ENCODE results near the gene ITPR2. TPM values are rescaled to one million over a fixed set of nuclear protein-coding genes. Genes with fewer than 3 reads are reported as not detected.
A peak's percentile ranks its signal among the peaks of the same experiment; 100 is the strongest.

The ITPR2 gene
- total and polyA plus RNA-seq, 2 of the 13 experiments (the other 11 are each of a cell fraction or from before 2014, with no cell fraction given) = 31.9 to 81.9 TPM

GRCh38 chr12:26737487-26738030 lies 95.4 kb downstream of the ITPR2 start:
- no peaks in the 10 kb centered on the region for H3K27me3 ChIP-seq (ENCODE audit: control insufficient read depth in 1 of 2, insufficient read depth in 2 of 2, low read length in 2 of 2)
- H3K79me2 ChIP-seq (ENCODE audit: insufficient read depth, low read length) = peaks cover 90% of the 10 kb centered on the region
- peak overlapping the region; percentile 20 to 39 (median 25); a peak in 3 of 6 replicates for H3K4me3 ChIP-seq (replicated peaks in 1 of 3; ENCODE audit: insufficient read depth in 1 of 3, low read depth in 2 of 3, low read length in 3 of 3)
- WGBS (ENCODE audit: low lambda C conversion rate) = 51% methylated on average over 10 of the region's 10 CpGs
- no peak; the same call in 2 of the 3 replicates for ATAC-seq
- H3K36me3 ChIP-seq (replicated peaks in 1 of 2; ENCODE audit: control insufficient read depth in 1 of 2, insufficient read depth in 2 of 2, low read length in 2 of 2) = peaks cover 3 to 15% of the 10 kb centered on the region in 2 experiments; a peak in 4 of 5 replicates
- H3K9me3 ChIP-seq (ENCODE audit: low read length) = peaks cover 8% of the 10 kb centered on the region
- ChIA-PET POLR2A (interaction anchor here (1.0 to 3.6 kb wide), 10 partner anchors 9 to 276 kb away, joined by 3 to 78 read pairs (median 6); partner anchors contain the start of genes ITPR2 and TM7SF3), CTCF (ENCODE audit: low intra/inter-chr PET ratio, low total read pairs) (no interaction called here)
- no peak overlapping the region for H2AFZ ChIP-seq (ENCODE audit: low read length)
- H4K20me1 ChIP-seq (ENCODE audit: insufficient read depth, low read length) = no peaks in the 10 kb centered on the region
- H3K27ac ChIP-seq (ENCODE audit: extremely low read length, insufficient read depth, low read length) = peak overlapping the region; percentile 95
- no peak for DNase-seq (ENCODE audit: low spot score)
- peak overlapping the region; percentile 78 for H3K9ac ChIP-seq (ENCODE audit: insufficient read depth, low read depth, low read length)
- TSS peak; percentile 98 for BruUV-seq (replicated peaks)
- H3K4me2 ChIP-seq (ENCODE audit: low read depth, low read length) = peak overlapping the region; percentile 79
- intact Hi-C loops (cut with micrococcal nuclease; ENCODE audit: unreplicated experiment) (loop anchor here (2.0 to 10.0 kb wide), 2 partner anchors 15 to 97 kb away; partner anchors contain the start of gene ITPR2), in situ Hi-C loops (cut with HindIII; ENCODE audit: extremely low pct_ligation_motif_present, low pct_unique_long_range_greater_than_20kb) (no loop called here)
- H3K4me1 ChIP-seq (ENCODE audit: insufficient read depth, low read length) = peaks cover 93% of the 10 kb centered on the region
- FAIRE-seq = no peak
- no peak for TF ChIP-seq RXRA (CRISPR knock-in tag; IDR thresholded peaks at IDR 0.05)
- no peak for TF ChIP-seq KLF16 (CRISPR knock-in tag; IDR thresholded peaks at IDR 0.05)
- peak; percentile 20; the same call in 1 of the 2 replicates for TF ChIP-seq CREM (IDR thresholded peaks at IDR 0.05)
- no peak for TF ChIP-seq CREM (CRISPR knock-in tag; IDR thresholded peaks at IDR 0.05)
- 0 out of 2 replicates have a peak, but pooled peaks have one; percentile 23 for TF ChIP-seq POLR2AphosphoS5 (IDR thresholded peaks at IDR 0.05; ENCODE audit: low read depth, low read length)
- TF ChIP-seq ZNF17 (CRISPR knock-in tag; IDR thresholded peaks at IDR 0.05) = no peak
- 0 out of 2 replicates have a peak, but pooled peaks have one; percentile 36 for TF ChIP-seq ZNF501 (CRISPR knock-in tag; IDR thresholded peaks at IDR 0.05)
- TF ChIP-seq HNF1A (IDR thresholded peaks at IDR 0.05; ENCODE audit: low read depth) = no peak
- no peak for TF ChIP-seq HNF1A (CRISPR knock-in tag; IDR thresholded peaks at IDR 0.05; ENCODE audit: borderline replicate concordance)
- TF ChIP-seq ZC3H13 (CRISPR knock-in tag; IDR thresholded peaks at IDR 0.05) = 0 out of 2 replicates have a peak, but pooled peaks have one; percentile 1
- TF ChIP-seq JDP2 (CRISPR knock-in tag; IDR thresholded peaks at IDR 0.05; ENCODE audit: borderline replicate concordance) = no peak
- peak; percentile 62 for TF ChIP-seq AGO2 (optimal IDR thresholded peaks at IDR 0.05; ENCODE audit: low read depth, low read length)
- TF ChIP-seq CBX1 (IDR thresholded peaks at IDR 0.05; ENCODE audit: low read depth) = no peak
- no peak for TF ChIP-seq ZNF558 (CRISPR knock-in tag; IDR thresholded peaks at IDR 0.05; ENCODE audit: borderline replicate concordance)
- no peak for TF ChIP-seq NFE2L2 (IDR thresholded peaks at IDR 0.05; ENCODE audit: low read length)
- TF ChIP-seq HNRNPK (IDR thresholded peaks at IDR 0.05; ENCODE audit: low read depth, low read length, poor library complexity, severe bottlenecking) = no peak
- TF ChIP-seq HMGXB3 (CRISPR knock-in tag; IDR thresholded peaks at IDR 0.05; ENCODE audit: borderline replicate concordance) = no peak
